ENCODE data around the gene EPHA1.
A peak's percentile ranks its signal among the peaks of the same experiment; 100 is the strongest.

The EPHA1 gene

GRCh38 chr7:143382126-143382790 lies 26.4 kb downstream of the EPHA1 start:
- no peak for TF ChIP-seq CTCF (IDR thresholded peaks at IDR 0.05; ENCODE audit: low read depth, low read length, missing control alignments)
- no peak for DNase-seq (ENCODE audit: low read depth)
- peak overlapping the region; percentile 97 for H3K4me3 ChIP-seq (ENCODE audit: low read depth, low read length)

- TF ChIP-seq CTCF (IDR thresholded peaks at IDR 0.05; ENCODE audit: low read depth, low read length, missing control alignments): no peak
- DNase-seq (ENCODE audit: low read depth): no peak
- H3K4me3 ChIP-seq (ENCODE audit: low read depth, low read length): peak overlapping the region; percentile 97
Observed at GRCh38 chr7:143381427-143382125, 27.1 kb downstream of the EPHA1 start.

- H3K4me3 ChIP-seq (ENCODE audit: low read depth, low read length): peak within 1 kb of the TSS; percentile 97
- peak; percentile 65 for DNase-seq (ENCODE audit: low read depth)
- no peak for TF ChIP-seq CTCF (IDR thresholded peaks at IDR 0.05; ENCODE audit: low read depth, low read length, missing control alignments)
Observed at GRCh38 chr7:143380646-143381426, 27.8 kb downstream of the EPHA1 start, which contains the start of gene ZYX. Gene ZYX (plus strand): TSS chr7:143381345. CDS start chr7:143381572, 227 bp downstream.

DNA sequence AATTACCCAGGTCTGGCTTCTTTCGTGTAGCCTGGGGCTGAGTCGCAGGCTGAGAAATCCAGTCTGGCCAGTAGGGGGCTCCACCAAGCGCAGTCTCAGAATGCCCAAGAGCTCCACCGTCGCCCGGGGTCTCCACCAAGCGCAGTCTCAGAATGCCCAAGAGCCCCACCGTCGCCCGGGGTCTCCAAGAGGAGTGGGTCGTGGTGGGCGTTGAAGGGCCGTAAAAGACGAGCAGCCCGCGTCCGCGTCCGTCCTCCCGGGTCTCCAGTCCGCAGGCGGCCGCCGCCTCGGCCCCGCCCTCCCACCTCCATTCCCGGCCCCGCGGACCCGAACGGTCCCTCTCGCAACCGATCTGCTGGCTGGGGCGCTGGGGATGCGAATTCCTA lies 28.4 kb downstream of the EPHA1 start:
- DNase-seq (ENCODE audit: low read depth): peak; percentile 58
- H3K4me3 ChIP-seq (ENCODE audit: low read depth, low read length): peak overlapping the region; percentile 97
- peak; percentile 83 for TF ChIP-seq CTCF (IDR thresholded peaks at IDR 0.05; ENCODE audit: low read depth, low read length, missing control alignments)

GRCh38 chr7:143379611-143380259 lies 28.9 kb downstream of the EPHA1 start:
- DNase-seq (ENCODE audit: low read depth): no peak
- peak overlapping the region; percentile 97; the same call in 1 of the 2 replicates for H3K4me3 ChIP-seq (ENCODE audit: low read depth, low read length)
- no peak for TF ChIP-seq CTCF (IDR thresholded peaks at IDR 0.05; ENCODE audit: low read depth, low read length, missing control alignments)

DNA sequence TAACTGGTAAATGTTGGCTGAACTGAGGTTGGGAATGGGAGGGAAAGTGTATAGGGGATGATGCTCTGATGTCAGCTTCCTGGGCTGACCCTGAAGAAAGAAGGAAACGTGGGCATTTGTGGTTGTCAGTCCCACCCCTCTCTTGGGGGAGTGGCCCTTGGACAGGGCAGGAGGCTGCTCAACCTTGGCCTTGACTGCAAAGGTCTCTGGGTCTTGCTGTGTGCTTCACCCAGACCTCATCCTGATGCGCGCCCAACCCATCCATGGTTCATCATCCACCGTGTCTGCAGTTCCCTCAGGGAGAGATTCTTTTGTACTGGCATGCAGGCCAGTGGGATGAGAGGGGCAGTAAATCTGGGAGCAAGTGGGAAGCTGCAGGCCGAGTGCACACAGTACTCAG lies 32.3 kb downstream of the EPHA1 start:
- H3K4me3 ChIP-seq (ENCODE audit: low read depth, low read length): no peak overlapping the region
- no peak for TF ChIP-seq CTCF (IDR thresholded peaks at IDR 0.05; ENCODE audit: low read depth, low read length, missing control alignments)

More for the DNA sequence above, 32.3 kb downstream of the EPHA1 start:
- DNase-seq (ENCODE audit: low read depth): no peak
